ENCODE results near the gene YBX2.

DNA sequence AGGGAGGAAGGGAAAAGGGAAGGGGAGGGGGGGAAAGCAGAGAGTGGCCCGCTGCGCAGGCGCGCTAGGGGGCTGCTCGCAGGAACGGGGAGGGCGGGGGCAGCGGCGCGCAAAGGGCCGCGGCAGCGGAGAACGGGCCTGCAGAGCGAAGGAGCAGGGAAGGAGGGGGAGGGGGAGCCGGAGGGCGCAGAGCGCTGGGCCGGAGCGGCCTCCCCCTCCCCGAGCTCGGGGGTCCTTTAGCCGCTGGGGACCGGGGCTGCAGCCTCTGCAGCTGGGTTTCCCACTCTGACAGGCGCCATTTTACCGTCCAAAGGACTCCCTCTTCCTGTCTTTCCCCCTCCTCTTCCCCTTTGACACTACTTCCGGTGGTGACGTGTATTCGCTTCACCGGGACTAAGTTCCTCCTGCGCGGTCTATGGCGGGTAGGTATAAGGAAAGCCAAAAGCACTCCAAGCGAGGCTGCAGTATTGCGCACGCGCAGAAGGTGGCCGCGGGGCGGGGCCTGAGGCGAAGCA lies 42.7 kb downstream of the YBX2 start, which contains the start of gene CTDNEP1:
- TF ChIP-seq TCF7L2 (IDR thresholded peaks at IDR 0.05; ENCODE audit: borderline replicate concordance, low read depth, low read length) = no peak
- TF ChIP-seq, protein P1, sequence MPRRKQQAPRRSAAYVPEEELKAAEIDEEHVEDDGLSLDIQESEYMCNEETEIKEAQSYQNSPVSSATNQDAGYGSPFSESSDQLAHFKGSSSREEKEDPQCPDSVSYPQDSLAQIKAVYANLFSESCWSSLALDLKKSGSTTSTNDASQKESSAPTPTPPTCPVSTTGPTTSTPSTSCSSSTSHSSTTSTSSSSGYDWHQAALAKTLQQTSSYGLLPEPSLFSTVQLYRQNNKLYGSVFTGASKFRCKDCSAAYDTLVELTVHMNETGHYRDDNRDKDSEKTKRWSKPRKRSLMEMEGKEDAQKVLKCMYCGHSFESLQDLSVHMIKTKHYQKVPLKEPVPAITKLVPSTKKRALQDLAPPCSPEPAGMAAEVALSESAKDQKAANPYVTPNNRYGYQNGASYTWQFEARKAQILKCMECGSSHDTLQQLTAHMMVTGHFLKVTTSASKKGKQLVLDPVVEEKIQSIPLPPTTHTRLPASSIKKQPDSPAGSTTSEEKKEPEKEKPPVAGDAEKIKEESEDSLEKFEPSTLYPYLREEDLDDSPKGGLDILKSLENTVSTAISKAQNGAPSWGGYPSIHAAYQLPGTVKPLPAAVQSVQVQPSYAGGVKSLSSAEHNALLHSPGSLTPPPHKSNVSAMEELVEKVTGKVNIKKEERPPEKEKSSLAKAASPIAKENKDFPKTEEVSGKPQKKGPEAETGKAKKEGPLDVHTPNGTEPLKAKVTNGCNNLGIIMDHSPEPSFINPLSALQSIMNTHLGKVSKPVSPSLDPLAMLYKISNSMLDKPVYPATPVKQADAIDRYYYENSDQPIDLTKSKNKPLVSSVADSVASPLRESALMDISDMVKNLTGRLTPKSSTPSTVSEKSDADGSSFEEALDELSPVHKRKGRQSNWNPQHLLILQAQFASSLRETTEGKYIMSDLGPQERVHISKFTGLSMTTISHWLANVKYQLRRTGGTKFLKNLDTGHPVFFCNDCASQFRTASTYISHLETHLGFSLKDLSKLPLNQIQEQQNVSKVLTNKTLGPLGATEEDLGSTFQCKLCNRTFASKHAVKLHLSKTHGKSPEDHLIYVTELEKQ (tag by site-specific recombination; IDR thresholded peaks at IDR 0.05; ENCODE audit: borderline replicate concordance) = no peak
- TF ChIP-seq, protein P2, sequence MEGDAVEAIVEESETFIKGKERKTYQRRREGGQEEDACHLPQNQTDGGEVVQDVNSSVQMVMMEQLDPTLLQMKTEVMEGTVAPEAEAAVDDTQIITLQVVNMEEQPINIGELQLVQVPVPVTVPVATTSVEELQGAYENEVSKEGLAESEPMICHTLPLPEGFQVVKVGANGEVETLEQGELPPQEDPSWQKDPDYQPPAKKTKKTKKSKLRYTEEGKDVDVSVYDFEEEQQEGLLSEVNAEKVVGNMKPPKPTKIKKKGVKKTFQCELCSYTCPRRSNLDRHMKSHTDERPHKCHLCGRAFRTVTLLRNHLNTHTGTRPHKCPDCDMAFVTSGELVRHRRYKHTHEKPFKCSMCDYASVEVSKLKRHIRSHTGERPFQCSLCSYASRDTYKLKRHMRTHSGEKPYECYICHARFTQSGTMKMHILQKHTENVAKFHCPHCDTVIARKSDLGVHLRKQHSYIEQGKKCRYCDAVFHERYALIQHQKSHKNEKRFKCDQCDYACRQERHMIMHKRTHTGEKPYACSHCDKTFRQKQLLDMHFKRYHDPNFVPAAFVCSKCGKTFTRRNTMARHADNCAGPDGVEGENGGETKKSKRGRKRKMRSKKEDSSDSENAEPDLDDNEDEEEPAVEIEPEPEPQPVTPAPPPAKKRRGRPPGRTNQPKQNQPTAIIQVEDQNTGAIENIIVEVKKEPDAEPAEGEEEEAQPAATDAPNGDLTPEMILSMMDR (tag by site-specific recombination; IDR thresholded peaks at IDR 0.05) = no peak
- TF ChIP-seq ZNF626 (tag by site-specific recombination; IDR thresholded peaks at IDR 0.05) = no peak

All from HEK293 (cell line).